UCSD-AML1 (cell line): ENCODE data around the gene CCL25.
A peak's percentile ranks its signal among the peaks of the same experiment; 100 is the strongest.
"Not testable (repeated sequence)": the region's sequence is repeated elsewhere in the genome, so short reads cannot be mapped to it uniquely, and the experiment has no call there.

Source experiments
- DNase-seq: peaks from one replicate; lab custom pipeline; 2025; ENCODE audit not compliant: unreplicated experiment; lab: John Stamatoyannopoulos, UW

The CCL25 gene

GRCh38 chr19:8085598-8086408 is 33.2 kb downstream of the CCL25 start:
- DNase-seq = peak; percentile 35

- no peak for DNase-seq
These were observed 34.3 kb downstream of the CCL25 start for GRCh38 chr19:8086849-8087248.

DNA sequence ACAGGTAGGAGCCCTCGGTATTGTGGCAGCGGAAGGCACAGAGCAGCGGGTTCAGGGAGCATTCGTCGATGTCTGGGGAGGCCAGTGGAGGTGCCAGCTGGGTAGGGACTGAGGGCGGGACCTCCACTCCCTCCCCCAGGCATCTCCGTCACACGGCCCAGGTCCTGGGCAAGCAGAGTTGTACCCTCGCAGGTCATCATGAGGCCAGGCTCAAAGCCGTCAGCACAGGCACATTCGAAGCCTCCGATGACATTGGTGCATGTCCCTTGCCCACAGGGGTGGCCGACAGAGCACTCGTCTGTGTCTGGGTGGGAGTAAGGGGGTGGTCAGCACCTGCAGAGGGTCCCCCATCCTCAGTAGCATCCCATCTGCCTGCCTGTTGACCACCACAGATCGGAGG is 35.3 kb downstream of the CCL25 start:
- no peak for DNase-seq

- DNase-seq = no peak
These were observed 36.4 kb downstream of the CCL25 start for GRCh38 chr19:8088752-8089663.

DNA sequence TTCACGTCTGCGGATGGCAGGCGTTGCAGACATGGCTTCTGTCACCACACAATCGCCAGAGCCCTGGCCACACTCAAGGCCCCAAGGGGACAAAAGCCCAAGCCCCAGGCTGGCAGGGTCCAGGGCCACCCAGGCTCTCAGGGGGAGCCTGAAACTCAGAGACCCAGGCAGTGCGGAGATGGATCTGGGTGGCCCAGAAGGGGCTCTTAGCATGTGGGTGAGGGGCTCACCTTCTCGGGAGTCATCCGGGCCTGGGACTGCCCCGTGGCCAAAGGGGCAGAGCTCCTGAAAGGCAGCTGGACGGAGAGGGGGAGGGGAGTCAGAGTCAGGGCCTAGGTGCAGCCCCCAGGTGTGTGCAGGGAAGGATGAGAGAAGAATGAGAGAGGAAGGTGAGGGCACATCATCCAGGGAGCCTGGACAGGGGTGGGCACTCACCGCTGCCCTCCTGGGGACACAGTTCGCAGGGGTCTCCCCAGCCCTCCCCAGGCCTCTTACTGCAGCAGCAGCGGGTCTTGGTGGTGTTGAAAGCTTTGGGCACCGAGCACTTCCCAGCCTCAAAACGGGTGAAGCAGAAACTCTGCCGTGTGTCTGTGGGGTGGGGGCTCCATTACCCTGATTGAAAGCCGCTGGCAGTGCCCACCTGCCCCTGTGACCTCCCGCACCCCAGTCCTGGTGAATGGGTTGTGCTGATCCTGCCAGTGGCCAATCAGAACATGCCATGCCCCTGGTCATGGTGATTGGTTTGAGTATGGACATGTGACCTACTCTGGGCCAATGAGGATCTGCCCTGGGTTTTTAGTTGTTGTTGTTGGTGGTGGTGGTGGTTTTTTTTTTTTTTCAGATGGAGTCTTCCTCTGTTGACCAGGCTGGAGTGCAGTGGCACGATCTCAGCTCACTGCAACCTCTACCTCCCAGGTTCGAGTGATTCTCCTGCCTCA is 37.4 kb downstream of the CCL25 start:
- no peak for DNase-seq

GRCh38 chr19:8090950-8091349 is 38.4 kb downstream of the CCL25 start:
- no peak for DNase-seq

- no peak for DNase-seq
These were observed 41.2 kb downstream of the CCL25 start for GRCh38 chr19:8093740-8094139.

- no peak for DNase-seq
These were observed 41.8 kb downstream of the CCL25 start for GRCh38 chr19:8094336-8094735.

DNA sequence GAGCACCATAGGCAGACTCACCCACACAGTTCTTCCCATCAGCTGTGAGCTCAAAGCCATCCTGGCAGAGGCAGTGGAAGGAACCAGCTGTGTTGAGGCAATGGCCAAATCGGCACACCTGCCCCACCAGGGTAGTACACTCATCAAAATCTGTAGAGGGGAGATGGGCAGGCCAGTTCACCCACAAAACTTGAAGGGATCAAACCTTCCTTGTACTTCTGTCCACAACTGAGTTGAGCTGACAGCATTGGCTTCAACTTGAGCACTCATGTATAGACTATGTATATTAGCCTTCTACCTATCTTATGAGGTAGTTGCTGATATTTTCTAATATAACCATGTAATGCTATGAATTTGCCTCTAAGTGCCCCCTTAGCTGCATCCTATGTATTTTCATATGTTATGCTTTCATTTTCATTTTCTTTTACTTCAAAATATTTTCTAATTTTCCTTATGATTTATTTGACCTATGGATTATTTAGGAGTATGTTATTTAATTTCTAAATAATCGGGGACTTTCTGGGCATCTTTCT is 42.9 kb downstream of the CCL25 start:
- no peak for DNase-seq

DNA sequence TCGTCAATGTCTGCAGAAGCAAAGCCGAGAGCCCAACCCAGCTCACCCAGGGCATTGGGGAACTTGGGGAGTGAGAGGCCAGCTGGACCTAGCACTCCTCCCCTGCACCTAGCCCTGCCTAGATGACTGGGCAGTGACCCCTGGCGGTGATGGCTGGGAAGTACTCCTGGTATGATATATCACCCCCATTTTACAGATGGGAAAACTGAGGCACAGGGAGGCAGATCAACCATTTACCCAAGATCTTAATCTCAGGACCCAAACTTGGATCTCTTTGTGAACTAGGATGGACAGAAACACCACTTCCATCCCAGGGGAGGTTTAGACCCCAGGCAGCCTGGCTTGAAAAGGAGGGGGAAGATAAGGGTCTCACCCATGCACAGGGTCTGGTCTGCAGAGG is 43.5 kb downstream of the CCL25 start:
- no peak for DNase-seq

DNA sequence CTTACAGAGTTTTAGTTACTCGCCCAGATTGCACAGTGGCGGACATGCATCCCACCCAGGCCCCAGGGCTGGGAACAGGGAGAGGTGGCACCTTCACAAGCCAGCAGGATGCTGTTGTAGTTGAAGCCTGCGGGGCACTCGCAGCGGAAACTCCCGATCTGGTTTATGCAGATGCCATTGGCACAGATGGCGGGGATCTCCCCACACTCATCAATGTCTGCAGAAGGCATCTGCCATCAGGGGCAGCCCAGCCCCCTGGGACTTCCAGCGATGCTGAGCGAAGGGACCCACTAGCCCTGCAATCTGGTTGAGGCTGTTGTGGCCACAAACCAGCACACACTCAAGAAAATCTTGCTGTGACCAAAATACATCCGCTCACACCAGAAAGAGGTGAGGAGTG is 44.6 kb downstream of the CCL25 start:
- DNase-seq = no peak

DNA sequence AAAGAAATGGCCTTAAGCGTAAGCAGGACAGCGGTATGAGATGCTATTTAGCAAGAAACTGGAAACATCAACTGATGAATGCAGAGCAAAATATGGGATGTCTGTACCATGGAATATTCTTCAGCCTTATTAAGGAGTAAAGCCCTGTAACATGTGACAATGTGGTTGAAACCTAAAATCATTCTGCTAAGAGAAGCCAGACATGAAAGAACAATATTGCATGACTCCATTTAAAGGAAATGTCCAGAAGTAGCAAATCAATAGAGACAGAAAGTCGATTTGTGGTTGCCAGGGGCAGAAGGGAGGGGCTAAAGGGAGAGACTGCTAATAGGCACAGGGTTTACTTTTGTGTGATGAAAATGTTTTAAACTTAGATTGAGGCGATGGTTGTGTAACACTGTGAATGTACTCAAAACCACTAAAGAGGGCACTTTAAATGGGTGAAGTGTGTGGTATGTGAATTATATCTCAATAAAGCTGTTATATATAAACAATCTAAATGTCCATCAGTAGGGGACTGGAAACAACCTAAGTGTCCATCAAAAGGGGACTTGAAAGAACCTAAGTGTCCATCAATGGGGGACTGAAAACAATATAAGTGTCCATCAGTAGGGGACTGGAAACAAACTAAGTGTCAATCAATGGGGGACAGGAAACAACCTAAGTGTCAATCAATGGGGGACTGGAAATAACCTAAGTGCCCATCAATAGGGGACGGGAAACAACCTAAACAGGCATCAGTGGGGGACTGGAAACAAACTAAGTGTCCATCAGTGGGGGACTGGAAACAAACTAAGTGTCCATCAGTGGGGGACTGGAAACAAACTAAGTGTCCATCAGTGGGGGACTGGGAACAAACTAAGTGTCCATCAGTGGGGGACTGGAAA is 45.4 kb downstream of the CCL25 start:
- no peak for DNase-seq

- DNase-seq = no peak
These were observed 48.8 kb downstream of the CCL25 start for GRCh38 chr19:8101311-8101710.

- DNase-seq = not testable (repeated sequence)
These were observed 49.4 kb downstream of the CCL25 start for GRCh38 chr19:8101910-8102309.

GRCh38 chr19:8105471-8105870 is 52.9 kb downstream of the CCL25 start:
- DNase-seq = no peak

- DNase-seq = no peak
These were observed 54.8 kb downstream of the CCL25 start for GRCh38 chr19:8107301-8107903.

- DNase-seq = no peak
These were observed 56.2 kb downstream of the CCL25 start for GRCh38 chr19:8108560-8109445.

DNA sequence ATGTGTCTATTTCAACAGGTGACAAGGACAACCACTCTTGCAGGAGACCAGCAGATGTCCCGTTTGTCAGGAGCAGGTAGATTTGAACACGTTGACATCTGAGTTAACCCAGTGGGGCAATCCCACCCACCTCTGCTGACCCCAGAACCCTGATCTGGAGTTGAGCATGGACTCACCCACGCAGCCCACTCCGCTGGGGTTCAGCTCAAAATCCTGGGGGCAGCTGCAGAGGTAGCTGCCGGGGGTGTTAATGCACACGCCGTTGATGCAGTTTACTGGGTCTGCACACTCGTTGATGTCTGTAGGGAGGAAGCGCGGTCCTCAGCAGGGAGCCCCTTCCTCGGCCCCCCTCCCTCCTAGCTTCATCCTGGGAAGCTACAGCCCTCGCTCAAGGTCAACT is 56.9 kb downstream of the CCL25 start:
- DNase-seq = no peak
